Right forelimb (tissue), 1 donor: ENCODE data around the gene EID1.
"Not testable (repeated sequence)": the region's sequence is repeated elsewhere in the genome, so short reads cannot be mapped to it uniquely, and the experiment has no call there.

Experiments used
- DNase-seq: peaks from one replicate; pipeline ENCODE4 v3.0.0-alpha.2; 2018

The EID1 gene

GRCh38 chr15:48871542-48871941 lies 6.4 kb upstream of the EID1 start:
- no peak for DNase-seq

- DNase-seq = no peak
These were observed 5.3 kb upstream of the EID1 start for GRCh38 chr15:48872632-48873031.

- DNase-seq = no peak
These were observed 2.5 kb upstream of the EID1 start for GRCh38 chr15:48875241-48875960.

GRCh38 chr15:48876057-48876456 lies 1.9 kb upstream of the EID1 start:
- DNase-seq = no peak

GRCh38 chr15:48880070-48880634 lies 2.2 kb downstream of the EID1 start:
- DNase-seq = no peak

- no peak for DNase-seq
These were observed 5.8 kb downstream of the EID1 start for GRCh38 chr15:48883699-48884098.

- no peak for DNase-seq
These were observed 9.2 kb downstream of the EID1 start for GRCh38 chr15:48887144-48887543.

GRCh38 chr15:48888191-48888590 lies 10.3 kb downstream of the EID1 start:
- no peak for DNase-seq

- no peak for DNase-seq
These were observed 10.9 kb downstream of the EID1 start for GRCh38 chr15:48888836-48889235.

GRCh38 chr15:48889925-48890324 lies 12.0 kb downstream of the EID1 start:
- no peak for DNase-seq

- no peak for DNase-seq
These were observed 12.5 kb downstream of the EID1 start for GRCh38 chr15:48890375-48890972.

- DNase-seq = no peak
These were observed 13.4 kb downstream of the EID1 start for GRCh38 chr15:48891232-48891765.

GRCh38 chr15:48893311-48893710 lies 15.4 kb downstream of the EID1 start:
- no peak for DNase-seq

- peak; percentile 71 for DNase-seq
These were observed 19.2 kb downstream of the EID1 start for GRCh38 chr15:48896869-48897814.

- no peak for DNase-seq
These were observed 20.1 kb downstream of the EID1 start for GRCh38 chr15:48898032-48898431.

- DNase-seq = no peak
These were observed 20.5 kb downstream of the EID1 start for GRCh38 chr15:48898446-48898845.

GRCh38 chr15:48899793-48900192 lies 21.9 kb downstream of the EID1 start:
- no peak for DNase-seq

GRCh38 chr15:48904758-48905157 lies 26.8 kb downstream of the EID1 start:
- DNase-seq = no peak

- DNase-seq = no peak
These were observed 27.3 kb downstream of the EID1 start for GRCh38 chr15:48905216-48905615.

- DNase-seq = no peak
These were observed 27.9 kb downstream of the EID1 start for GRCh38 chr15:48905847-48906246.

GRCh38 chr15:48909313-48909712 lies 31.4 kb downstream of the EID1 start:
- DNase-seq = not testable (repeated sequence)

- DNase-seq = not testable (repeated sequence)
These were observed 32.6 kb downstream of the EID1 start for GRCh38 chr15:48910554-48910953.

GRCh38 chr15:48913141-48913540 lies 35.2 kb downstream of the EID1 start:
- DNase-seq = no peak
